Thyroid gland (tissue), 4 donors: ENCODE results near the gene CA10. TPM values are rescaled to one million over a fixed set of nuclear protein-coding genes. Genes with fewer than 3 reads are reported as not detected.

Source experiments
- DNase-seq, 2 donors: peaks; one replicate each; pipeline ENCODE4 v3.0.0-alpha.2; 2019
- H3K27ac ChIP-seq, 3 donors: fragments of 200-600 bp; sonication (generic); 1 replicate in 2 of 3; 2 replicates in 1 of 3; pipeline ENCODE4 v1.5.1; 2016 to 2019; ENCODE audit warnings: mild to moderate bottlenecking in 1 of 3, moderate library complexity in 1 of 3
- H3K27me3 ChIP-seq: fragments of 200-600 bp; sonication (generic); one replicate; pipeline ENCODE4 v1.5.1; 2019
- H3K36me3 ChIP-seq, 2 donors: fragments of 200-600 bp; sonication (generic); one replicate each; pipeline ENCODE4 v1.5.1; 2016 to 2019
- H3K4me1 ChIP-seq, 2 donors: fragments of 200-600 bp; sonication (generic); one replicate each; pipeline ENCODE4 v1.5.1; 2017 to 2019
- H3K4me3 ChIP-seq, 3 donors: fragments of 200-600 bp; sonication (generic); replicated peaks in 1 of 3; 1 replicate in 2 of 3; 2 replicates in 1 of 3; pipeline ENCODE4 v1.5.1; 2016; ENCODE audit warnings: mild to moderate bottlenecking in 1 of 3
- H3K9me3 ChIP-seq: fragments of 200-600 bp; sonication (generic); one replicate; pipeline ENCODE4 v1.5.1; 2017
- CTCF ChIP-seq, 6 experiments: fragments of 200-600 bp in 3 of 6; fragments of 450-650 bp in 3 of 6; sonication (generic) in 3 of 6; IDR thresholded peaks; one replicate each; pipeline ENCODE4 v1.5.1; 2016 to 2019; ENCODE audit warnings: antibody characterized with exemption in 6 of 6, mild to moderate bottlenecking in 2 of 6, inconsistent platforms in 1 of 6, moderate library complexity in 1 of 6
- POLR2A ChIP-seq, 2 donors: fragments of 450-650 bp; IDR thresholded peaks; one replicate each; pipeline ENCODE4 v1.6.1; 2017; ENCODE audit warnings: antibody characterized with exemption in 2 of 2, mild to moderate bottlenecking in 2 of 2, moderate library complexity in 1 of 2
- whole genome bisulfite sequencing, 2 donors: methylation state at CpG; one replicate each; pipeline ENCODE4 v1.1.5; 2017; 5-methylcytosine and 5-hydroxymethylcytosine counted together
- intact Hi-C: fragments of 100-400 bp; cut with DNase I; formaldehyde crosslinking; loops from one replicate; pipeline ENCODE4 v1.15.1; 2023
- total RNA-seq, 4 donors: library from RNA; depleted of rRNA; stranded (reverse); fragments of >200 nt; gene quantifications; one replicate each; pipeline ENCODE4 v1.2.3, GENCODE V29; 2016

CA10 gene
- total RNA-seq, 4 donors from 2014 or later: not detected

DNA sequence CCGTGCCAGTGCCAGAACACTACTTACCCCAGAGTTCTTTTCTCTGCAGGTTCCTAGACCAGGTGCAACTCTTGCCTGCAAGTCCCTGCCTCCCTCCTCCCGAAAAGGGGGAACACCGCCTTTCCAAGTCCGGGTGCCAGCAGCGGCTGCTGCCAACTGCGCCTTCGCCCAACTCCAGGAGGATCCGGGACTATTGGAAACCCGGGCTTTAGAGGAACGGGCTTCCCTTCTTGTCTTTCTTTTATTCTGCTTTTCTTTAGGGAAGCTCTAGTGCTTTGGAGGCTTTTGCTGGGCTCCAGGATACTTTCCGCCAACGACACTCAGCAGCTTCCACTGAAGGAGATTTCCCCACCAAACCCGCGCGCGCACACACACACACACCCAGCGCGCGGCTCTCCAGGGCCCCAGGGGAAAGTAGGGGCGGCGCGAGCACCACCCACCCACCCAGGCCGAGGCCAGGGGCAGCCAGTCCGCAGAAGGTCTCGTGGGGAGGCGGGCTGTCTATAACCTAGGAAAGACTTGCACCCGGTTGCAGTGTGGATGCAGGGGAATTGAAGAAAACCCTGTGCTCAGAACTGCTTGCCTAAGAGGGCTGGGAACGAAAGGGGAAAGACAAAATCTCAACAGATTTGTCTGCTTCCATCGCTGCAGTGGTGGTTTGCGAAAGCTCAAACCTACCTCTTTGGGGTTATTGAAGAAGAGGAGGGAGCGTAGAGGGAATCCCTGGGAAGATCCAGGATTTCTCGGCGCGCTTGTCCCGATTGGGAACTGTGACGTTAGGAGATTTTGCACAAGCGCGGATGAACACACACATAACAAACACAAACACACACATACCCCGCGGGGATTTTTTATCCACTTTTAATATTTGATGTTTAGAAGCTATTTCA is 977 bp upstream of the CA10 start:
- Histone ChIP-seq H3K4me1 (peaks cover 10 to 11% of the 10 kb centered on the region in 2 donors), H3K9me3 (no peaks in the 10 kb centered on the region), H3K27ac (no peak overlapping the region), H3K4me3 (no peak overlapping the region), H3K36me3 (no peaks in the 10 kb centered on the region), H3K27me3 (peaks cover 22% of the 10 kb centered on the region)
- DNase-seq: no peak
- intact Hi-C loops: no loop called here
- TF ChIP-seq POLR2A (IDR thresholded peaks at IDR 0.05) (no peak), CTCF (IDR thresholded peaks at IDR 0.05) (no peak)
- 3 to 6% methylated on average over 38 to 40 of the region's 40 CpGs for WGBS, 2 donors

- Histone ChIP-seq H3K4me3 (no peak overlapping the region), H3K27me3 (peaks cover 22% of the 10 kb centered on the region), H3K36me3 (no peaks in the 10 kb centered on the region), H3K9me3 (no peaks in the 10 kb centered on the region), H3K27ac (no peak overlapping the region), H3K4me1 (peaks cover 10 to 11% of the 10 kb centered on the region in 2 donors)
- TF ChIP-seq CTCF (IDR thresholded peaks at IDR 0.05): no peak
- no peak for TF ChIP-seq POLR2A (IDR thresholded peaks at IDR 0.05)
- WGBS, 2 donors: 3 to 5% methylated on average over 44 to 55 of the region's 68 CpGs
- DNase-seq: no peak
- intact Hi-C loops: no loop called here
Observed at GRCh38 chr17:52157603-52158449, 688 bp downstream of the CA10 start.

DNA sequence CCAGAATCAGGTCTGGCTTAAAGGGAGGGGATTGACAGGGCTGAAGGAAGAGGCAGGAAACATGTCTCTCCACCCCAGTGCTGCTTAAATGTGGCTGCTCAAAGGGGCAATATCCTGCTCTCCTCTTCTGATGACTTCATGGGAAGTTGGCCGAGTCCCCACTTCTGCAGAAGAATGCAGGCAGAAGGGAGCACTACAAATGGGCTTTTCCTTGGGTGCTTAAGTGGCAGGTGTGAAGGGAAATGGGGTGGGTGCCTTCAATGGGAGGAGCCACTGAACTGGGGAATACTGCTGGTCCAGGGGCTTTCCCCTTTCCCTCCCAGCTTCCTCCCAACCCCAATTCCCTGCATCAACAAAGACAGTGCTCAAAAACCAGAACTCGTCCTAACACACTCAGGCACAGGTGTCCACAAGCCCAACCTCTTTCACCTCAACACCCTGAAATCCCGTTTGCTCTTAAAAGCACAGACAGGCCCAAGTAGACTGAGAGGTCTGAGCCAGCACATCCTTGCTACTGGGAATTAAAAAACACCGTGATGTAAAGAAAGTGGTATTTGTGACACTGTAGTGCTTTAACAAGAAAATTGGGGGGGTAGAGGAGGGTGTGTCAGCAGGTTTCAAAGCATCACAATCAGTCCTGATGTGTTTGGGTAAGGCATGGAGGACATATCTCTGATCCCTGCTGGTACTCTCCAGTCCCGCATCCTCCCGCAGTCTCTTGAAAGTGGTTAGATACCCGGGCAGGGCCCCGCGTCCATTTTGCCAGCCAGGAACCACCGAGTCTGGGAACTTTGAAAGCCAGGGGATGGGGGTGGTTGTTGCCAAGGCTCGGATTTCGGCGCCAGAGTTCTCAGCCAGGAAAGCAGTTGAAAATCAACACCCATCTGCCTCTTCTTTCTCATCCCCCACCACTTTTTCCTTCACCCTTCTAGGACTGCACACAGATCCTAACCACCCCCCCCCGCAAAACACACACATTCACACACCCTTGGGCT is 1.6 kb downstream of the CA10 start:
- intact Hi-C loops: no loop called here
- Histone ChIP-seq H3K4me3 (no peak overlapping the region), H3K27me3 (peaks cover 19% of the 10 kb centered on the region), H3K27ac (no peak overlapping the region), H3K4me1 (peaks cover 10 to 11% of the 10 kb centered on the region in 2 donors), H3K9me3 (no peaks in the 10 kb centered on the region), H3K36me3 (no peaks in the 10 kb centered on the region)
- DNase-seq: no peak
- 12 to 15% methylated on average over 13 to 14 of the region's 14 CpGs for WGBS, 2 donors
- TF ChIP-seq POLR2A (IDR thresholded peaks at IDR 0.05) (no peak), CTCF (IDR thresholded peaks at IDR 0.05) (no peak)

GRCh38 chr17:52155301-52155700 is 3.2 kb downstream of the CA10 start:
- Histone ChIP-seq H3K27ac (no peak overlapping the region), H3K36me3 (no peaks in the 10 kb centered on the region), H3K9me3 (no peaks in the 10 kb centered on the region), H3K27me3 (peaks cover 19% of the 10 kb centered on the region), H3K4me1 (peaks cover 10 to 11% of the 10 kb centered on the region in 2 donors), H3K4me3 (no peak overlapping the region)
- TF ChIP-seq CTCF (IDR thresholded peaks at IDR 0.05) (no peak), POLR2A (IDR thresholded peaks at IDR 0.05) (no peak)
- DNase-seq: no peak
- intact Hi-C loops: no loop called here
